GM11168 (cell line): ENCODE results near the gene RPA4.
"Not testable (repeated sequence)": the region's sequence is repeated elsewhere in the genome, so short reads cannot be mapped to it uniquely, and the experiment has no call there.

Experiments
- in situ Hi-C: fragments of 300-500 bp; cut with MboI; formaldehyde crosslinking; loops from one replicate; pipeline ENCODE4 v1.12.0; 2022; ENCODE audit warnings: low sequenced_read_pairs; ENCODE audit not compliant: unreplicated experiment

The RPA4 gene

GRCh38 chrX:96883608-96884007 lies at the start of gene RPA4:
RPA4 (plus strand) TSS chrX:96883908; CDS start chrX:96884311, 403 bp downstream.
- in situ Hi-C loops, result no loop called here

- in situ Hi-C loops, result no loop called here
Observed at GRCh38 chrX:96834137-96834536, 49.6 kb upstream of the RPA4 start.

GRCh38 chrX:96835660-96836289 lies 47.9 kb upstream of the RPA4 start:
- in situ Hi-C loops, result no loop called here

GRCh38 chrX:96837808-96838207 lies 45.9 kb upstream of the RPA4 start:
- in situ Hi-C loops, result no loop called here

- in situ Hi-C loops, result no loop called here
Observed at GRCh38 chrX:96838537-96838936, 45.2 kb upstream of the RPA4 start.

GRCh38 chrX:96841325-96841724 lies 42.4 kb upstream of the RPA4 start:
- in situ Hi-C loops, result no loop called here

GRCh38 chrX:96841866-96842265 lies 41.8 kb upstream of the RPA4 start:
- in situ Hi-C loops, result not testable (repeated sequence)

GRCh38 chrX:96843566-96843965 lies 40.1 kb upstream of the RPA4 start:
- in situ Hi-C loops, result no loop called here

GRCh38 chrX:96846841-96847240 lies 36.9 kb upstream of the RPA4 start:
- in situ Hi-C loops, result no loop called here

GRCh38 chrX:96859422-96859821 lies 24.3 kb upstream of the RPA4 start:
- in situ Hi-C loops, result not testable (repeated sequence)

- in situ Hi-C loops, result no loop called here
Observed at GRCh38 chrX:96861218-96861617, 22.5 kb upstream of the RPA4 start.

- in situ Hi-C loops, result no loop called here
Observed at GRCh38 chrX:96861661-96862060, 22.0 kb upstream of the RPA4 start.

- in situ Hi-C loops, result no loop called here
Observed at GRCh38 chrX:96884027-96884426, 319 bp downstream of the RPA4 start.

- in situ Hi-C loops, result no loop called here
Observed at GRCh38 chrX:96889726-96890125, 6.0 kb downstream of the RPA4 start.

GRCh38 chrX:96906741-96907140 lies 23.0 kb downstream of the RPA4 start:
- in situ Hi-C loops, result no loop called here

- in situ Hi-C loops, result no loop called here
Observed at GRCh38 chrX:96907516-96908272, 24.0 kb downstream of the RPA4 start.

- in situ Hi-C loops, result no loop called here
Observed at GRCh38 chrX:96909291-96909690, 25.6 kb downstream of the RPA4 start.

GRCh38 chrX:96918864-96919263 lies 35.2 kb downstream of the RPA4 start:
- in situ Hi-C loops, result no loop called here

- in situ Hi-C loops, result no loop called here
Observed at GRCh38 chrX:96919672-96920071, 36.0 kb downstream of the RPA4 start.

- in situ Hi-C loops, result no loop called here
Observed at GRCh38 chrX:96924581-96924980, 40.9 kb downstream of the RPA4 start.

- in situ Hi-C loops, result no loop called here
Observed at GRCh38 chrX:96929036-96929435, 45.3 kb downstream of the RPA4 start.
